Amygdala (tissue), 56 donors: ENCODE measurements around the gene AKT2.

ENCODE experiments used
- DNase-seq, 56 donors: peaks; one replicate each; lab custom pipeline; 2025; lab: John Stamatoyannopoulos, UW

AKT2 gene

DNA sequence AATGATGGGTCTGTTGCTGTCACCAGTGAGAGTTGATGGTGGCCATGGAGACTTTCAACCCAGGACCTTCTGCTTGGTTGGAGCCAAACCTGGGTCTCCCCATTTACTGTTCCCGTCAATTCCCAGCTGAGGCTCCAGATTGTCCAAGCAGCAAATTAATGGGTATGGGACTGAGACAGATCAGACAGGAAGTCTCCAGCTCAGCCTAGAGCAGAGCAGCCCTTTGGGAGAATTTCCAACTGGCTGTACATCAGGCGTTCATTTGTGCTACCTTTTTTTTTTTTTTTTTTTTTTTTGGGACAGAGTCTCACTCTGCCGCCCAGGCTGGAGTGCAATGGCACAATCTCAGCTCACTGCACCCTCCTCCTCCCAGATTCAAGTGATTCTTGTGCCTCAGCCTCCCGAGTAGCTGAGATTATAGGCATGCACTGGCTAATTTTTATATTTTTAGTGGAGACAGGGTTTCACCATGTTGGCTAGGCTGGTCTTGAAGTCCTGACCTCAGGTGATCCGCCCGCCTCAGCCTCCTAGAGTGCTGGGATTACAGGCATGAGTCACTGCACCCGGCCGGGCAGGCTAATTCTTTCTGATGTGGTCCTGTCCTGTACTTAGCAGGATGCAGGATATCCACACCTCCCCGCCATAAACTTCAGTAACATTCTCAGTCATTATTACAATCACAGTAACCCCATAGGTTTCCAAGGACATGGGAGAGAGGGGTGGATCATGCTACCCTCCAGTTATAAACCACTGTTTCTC lies 84.6 kb downstream of the AKT2 start:
- no peak for DNase-seq

GRCh38 chr19:40198272-40198990 lies 86.7 kb downstream of the AKT2 start:
- no peak for DNase-seq

DNA sequence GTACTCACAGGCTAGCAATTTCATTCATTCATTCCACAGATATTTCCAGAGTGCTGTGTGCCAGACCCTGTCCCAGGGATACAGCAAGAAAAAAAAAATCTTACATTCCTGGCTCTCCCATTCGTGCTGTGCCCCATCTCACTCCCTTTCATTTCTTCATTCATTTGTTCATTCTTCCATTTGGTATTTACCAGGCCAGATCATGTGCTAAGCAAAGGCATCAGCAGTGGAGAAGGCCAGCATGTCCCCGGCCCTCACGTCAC lies 91.6 kb downstream of the AKT2 start:
- no peak for DNase-seq

- DNase-seq: no peak
Observed at GRCh38 chr19:40192758-40193586, 92.2 kb downstream of the AKT2 start.

DNA sequence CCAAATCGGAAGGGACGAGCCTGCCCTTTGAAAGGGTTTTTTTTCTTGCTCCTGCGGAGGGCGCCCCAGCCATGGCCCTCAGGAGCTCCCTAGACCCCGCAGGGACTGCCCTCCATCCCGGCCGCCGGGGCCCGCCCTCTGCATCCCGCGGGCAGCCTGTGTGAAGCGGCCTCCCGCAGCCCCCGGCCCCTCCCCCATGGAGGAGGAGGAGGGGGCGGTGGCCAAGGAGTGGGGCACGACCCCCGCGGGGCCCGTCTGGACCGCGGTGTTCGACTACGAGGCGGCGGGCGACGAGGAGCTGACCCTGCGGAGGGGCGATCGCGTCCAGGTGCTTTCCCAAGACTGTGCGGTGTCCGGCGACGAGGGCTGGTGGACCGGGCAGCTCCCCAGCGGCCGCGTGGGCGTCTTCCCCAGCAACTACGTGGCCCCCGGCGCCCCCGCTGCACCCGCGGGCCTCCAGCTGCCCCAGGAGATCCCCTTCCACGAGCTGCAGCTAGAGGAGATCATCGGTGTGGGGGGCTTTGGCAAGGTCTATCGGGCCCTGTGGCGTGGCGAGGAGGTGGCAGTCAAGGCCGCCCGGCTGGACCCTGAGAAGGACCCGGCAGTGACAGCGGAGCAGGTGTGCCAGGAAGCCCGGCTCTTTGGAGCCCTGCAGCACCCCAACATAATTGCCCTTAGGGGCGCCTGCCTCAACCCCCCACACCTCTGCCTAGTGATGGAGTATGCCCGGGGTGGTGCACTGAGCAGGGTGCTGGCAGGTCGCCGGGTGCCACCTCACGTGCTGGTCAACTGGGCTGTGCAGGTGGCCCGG lies 93.1 kb downstream of the AKT2 start:
- DNase-seq: peak in 6 of 56 donors; percentile 22 to 45 (median 34)

DNA sequence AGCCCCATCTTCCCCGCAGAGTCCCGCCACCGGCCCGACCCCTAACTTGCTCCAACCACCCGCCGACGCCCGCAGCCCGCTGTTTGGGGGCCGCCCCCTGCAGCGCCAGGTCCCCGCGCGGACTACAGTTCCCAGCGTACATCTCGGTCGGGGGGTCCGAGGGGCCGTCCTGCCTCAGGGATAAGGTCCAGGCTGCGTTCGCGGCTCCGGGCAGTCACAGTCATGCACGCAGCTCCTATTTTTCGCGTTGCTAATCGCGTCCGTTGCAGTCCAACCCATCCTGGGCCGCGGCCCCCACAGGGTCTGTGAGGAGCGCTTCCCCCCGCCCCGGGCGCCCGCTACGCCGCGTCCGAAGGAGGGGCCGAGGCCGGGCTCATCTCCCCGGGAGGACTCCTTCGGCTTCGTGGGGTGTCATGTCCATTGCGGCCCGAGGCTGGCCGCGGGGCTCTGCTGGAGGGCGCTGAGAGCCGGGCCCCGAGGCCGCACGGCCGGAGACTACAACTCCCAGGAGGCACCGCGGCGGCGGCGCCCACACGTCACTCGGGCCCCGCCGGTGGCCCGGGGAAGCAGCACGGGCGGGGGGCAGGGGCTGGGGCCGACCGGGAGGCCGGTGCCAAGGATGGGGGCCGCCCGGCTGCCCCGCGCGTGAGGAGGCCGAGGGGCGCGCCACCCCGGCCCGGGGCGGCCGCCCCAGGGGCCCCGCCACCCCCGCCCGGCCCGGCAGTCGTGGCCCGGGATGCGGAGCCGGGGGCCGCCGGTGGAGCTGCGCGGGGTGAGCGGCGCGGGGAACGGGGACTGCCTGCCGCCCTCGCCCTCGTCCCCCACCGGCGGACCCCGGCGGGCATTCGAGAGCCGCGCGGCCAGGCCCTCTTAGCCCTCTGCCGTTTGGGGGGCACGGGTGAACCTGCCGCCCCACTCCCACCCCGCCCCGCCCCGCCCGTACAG lies 94.0 kb downstream of the AKT2 start, which contains the start of gene MAP3K10:
MAP3K10 (plus strand) TSS at position 536 of the 945 bp plus-strand sequence. CDS start 606 bp downstream, outside the sequence.
- peak in 53 of 56 donors; percentile 15 to 86 (median 66) for DNase-seq

DNA sequence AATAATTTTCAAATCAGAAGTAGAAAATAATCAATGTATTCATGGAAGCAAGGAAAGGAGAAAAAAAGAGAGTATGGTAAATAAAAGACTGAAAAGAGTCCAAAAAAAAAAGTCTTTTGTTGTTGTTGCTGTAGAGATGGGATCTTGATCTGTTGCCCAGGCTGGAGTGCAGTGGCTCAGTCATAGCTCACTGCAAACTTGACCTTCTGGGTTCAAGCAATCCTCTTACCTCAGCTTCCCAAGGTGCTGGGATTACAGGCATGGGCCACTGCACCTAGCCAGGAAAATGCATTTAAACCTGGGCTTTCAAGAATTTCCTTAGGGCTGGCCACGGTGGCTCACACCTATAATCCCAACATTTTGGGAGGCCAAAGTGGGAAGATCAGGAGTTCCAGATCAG lies 100.9 kb downstream of the AKT2 start:
- no peak for DNase-seq
